Measurements from ENCODE around the gene LTBP4.

LTBP4 gene

DNA sequence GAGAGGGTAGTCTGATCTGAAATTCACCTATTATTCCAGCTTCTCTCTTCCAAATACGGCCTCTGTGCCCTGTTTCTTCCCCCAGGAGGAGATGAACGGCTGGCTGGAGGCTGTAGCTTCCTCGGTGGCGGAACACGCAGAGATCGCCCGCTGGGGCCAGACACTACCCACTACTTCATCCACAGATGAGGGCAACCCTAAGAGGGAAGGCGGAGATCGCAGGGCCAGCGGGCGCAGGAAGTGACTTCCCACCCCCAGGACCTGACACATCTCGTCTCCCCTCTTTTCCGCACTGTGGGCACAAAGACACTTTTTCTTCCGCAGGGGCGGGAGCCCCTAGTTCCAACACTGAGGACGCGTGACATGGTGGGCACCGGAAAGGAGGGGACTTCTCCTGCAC lies 25.8 kb upstream of the LTBP4 start:
- DNase-seq (ENCODE audit: low spot score), result no peak

DNA sequence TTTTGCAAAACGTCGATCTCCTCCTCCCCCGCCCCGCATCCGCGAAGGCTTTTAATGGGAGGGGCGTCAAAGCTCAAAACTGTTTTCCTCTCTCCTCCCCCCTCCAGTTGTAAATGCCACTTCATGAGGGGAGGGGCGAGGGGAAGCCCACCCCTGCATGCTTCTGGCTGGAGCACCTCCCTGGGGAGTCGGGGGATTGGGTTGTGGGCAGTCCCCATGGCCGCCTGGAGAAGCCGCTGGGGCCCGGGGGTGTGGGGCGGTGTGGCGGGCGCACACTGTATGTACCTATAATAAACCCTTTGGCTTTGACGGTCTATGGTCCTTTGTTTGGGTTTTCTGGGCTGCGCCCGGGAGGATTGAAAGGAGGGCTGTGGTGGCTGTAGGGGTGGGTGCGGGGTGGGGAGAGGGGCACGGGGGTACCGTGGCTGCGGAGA lies 25.0 kb upstream of the LTBP4 start:
- in situ Hi-C loops (cut with MboI; ENCODE audit: low sequenced_read_pairs, unreplicated experiment), result no loop called here
- DNase-seq (ENCODE audit: low spot score), result peak; percentile 59
- TF ChIP-seq, protein P1, sequence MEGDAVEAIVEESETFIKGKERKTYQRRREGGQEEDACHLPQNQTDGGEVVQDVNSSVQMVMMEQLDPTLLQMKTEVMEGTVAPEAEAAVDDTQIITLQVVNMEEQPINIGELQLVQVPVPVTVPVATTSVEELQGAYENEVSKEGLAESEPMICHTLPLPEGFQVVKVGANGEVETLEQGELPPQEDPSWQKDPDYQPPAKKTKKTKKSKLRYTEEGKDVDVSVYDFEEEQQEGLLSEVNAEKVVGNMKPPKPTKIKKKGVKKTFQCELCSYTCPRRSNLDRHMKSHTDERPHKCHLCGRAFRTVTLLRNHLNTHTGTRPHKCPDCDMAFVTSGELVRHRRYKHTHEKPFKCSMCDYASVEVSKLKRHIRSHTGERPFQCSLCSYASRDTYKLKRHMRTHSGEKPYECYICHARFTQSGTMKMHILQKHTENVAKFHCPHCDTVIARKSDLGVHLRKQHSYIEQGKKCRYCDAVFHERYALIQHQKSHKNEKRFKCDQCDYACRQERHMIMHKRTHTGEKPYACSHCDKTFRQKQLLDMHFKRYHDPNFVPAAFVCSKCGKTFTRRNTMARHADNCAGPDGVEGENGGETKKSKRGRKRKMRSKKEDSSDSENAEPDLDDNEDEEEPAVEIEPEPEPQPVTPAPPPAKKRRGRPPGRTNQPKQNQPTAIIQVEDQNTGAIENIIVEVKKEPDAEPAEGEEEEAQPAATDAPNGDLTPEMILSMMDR (IDR thresholded peaks at IDR 0.05; ENCODE audit: borderline replicate concordance, control extremely low read depth, extremely low read depth, insufficient read depth, missing control alignments), result no peak

More for the DNA sequence above, 25.8 kb upstream of the LTBP4 start:
- TF ChIP-seq, protein P1 (IDR thresholded peaks at IDR 0.05; ENCODE audit: borderline replicate concordance, control extremely low read depth, extremely low read depth, insufficient read depth, missing control alignments), result no peak
- in situ Hi-C loops (cut with MboI; ENCODE audit: low sequenced_read_pairs, unreplicated experiment), result no loop called here

DNA sequence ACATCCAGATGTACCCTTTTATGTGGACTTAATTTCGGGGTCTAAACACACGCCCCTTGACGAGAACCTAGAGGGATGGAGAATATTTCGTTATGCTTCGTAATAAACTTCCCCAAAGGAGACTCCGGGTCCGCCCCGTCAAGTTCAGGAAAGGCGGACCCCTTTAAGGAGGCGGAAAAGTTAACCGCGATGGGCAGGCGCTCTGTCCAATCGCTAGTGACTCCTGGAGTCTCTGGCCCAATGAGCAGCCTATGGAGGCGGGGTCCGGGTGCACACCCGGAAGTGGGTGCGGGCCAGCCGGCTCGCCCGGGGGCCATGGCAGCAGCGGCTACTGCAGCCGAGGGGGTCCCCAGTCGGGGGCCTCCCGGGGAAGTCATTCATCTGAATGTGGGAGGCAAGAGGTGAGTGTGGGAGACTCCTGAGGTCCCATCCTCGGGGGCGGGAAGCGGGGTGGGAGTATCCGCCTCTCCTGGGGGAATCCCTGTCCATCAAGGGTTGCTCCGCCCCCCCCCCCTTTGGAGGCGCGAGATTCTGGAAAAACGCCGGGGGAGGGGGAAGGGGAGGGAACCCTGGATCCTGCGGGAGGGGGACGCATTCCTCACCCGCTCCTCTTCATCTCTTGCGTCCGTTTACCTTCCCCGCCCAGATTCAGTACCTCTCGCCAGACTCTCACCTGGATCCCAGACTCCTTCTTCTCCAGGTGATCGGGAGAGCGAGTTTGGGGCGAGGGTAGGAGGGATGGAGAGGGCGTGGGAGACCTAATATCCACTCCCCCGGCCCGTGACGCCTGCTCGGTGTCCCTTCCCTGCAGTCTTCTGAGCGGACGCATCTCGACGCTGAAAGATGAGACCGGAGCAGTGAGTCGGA lies 24.4 kb upstream of the LTBP4 start, which contains the start of gene SHKBP1:
TSS of gene SHKBP1 (plus strand) at position 289 of the 867 bp plus-strand sequence. CDS start at position 316, 27 bp downstream.
- in situ Hi-C loops (cut with MboI; ENCODE audit: low sequenced_read_pairs, unreplicated experiment), result no loop called here
- TF ChIP-seq, protein P1 (IDR thresholded peaks at IDR 0.05; ENCODE audit: borderline replicate concordance, control extremely low read depth, extremely low read depth, insufficient read depth, missing control alignments), result no peak
- DNase-seq (ENCODE audit: low spot score), result peak; percentile 100

DNA sequence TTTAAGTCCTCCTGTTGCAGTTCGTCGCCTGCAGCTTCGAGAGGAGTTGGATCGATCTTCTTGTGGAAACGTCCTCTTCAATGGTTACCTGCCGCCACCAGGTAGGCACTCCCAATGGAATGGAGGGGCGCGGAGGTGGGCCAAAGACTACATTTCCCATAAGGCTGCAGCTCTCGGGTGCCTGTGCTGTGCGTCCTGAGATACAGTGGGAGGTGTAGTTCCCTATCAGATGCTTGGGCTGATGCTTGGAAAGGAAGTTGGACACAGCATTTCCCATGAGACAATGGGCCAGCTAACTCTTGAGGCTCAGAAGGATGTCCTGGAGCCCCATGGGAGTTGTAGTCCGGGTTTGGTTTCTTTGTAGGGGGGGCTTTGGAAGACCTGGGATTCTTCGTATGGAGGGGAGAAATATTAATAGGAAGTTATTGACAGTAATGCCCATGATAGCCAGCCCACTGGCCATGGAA lies 22.7 kb upstream of the LTBP4 start:
- TF ChIP-seq, protein P1 (IDR thresholded peaks at IDR 0.05; ENCODE audit: borderline replicate concordance, control extremely low read depth, extremely low read depth, insufficient read depth, missing control alignments), result no peak
- no peak for DNase-seq (ENCODE audit: low spot score)
- in situ Hi-C loops (cut with MboI; ENCODE audit: low sequenced_read_pairs, unreplicated experiment), result no loop called here

DNA sequence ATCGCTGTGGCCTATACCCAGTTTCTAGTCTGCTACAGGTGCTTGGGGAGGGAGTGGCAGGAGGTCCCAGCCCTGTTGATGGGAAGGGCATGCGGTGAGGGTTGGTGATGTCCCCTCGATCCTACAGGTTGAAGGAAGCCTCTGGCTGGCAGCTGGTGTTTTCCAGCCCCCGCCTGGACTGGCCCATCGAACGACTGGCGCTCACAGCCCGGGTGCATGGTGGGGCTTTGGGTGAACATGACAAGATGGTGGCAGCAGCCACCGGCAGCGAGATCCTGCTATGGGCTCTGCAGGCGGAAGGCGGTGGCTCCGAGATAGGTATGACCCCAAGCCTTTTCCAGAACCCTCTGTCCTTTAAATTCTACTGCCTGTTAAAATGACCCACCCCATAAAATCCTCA lies 20.6 kb upstream of the LTBP4 start:
- in situ Hi-C loops (cut with MboI; ENCODE audit: low sequenced_read_pairs, unreplicated experiment), result no loop called here
- TF ChIP-seq, protein P1 (IDR thresholded peaks at IDR 0.05; ENCODE audit: borderline replicate concordance, control extremely low read depth, extremely low read depth, insufficient read depth, missing control alignments), result no peak
- no peak for DNase-seq (ENCODE audit: low spot score)

DNA sequence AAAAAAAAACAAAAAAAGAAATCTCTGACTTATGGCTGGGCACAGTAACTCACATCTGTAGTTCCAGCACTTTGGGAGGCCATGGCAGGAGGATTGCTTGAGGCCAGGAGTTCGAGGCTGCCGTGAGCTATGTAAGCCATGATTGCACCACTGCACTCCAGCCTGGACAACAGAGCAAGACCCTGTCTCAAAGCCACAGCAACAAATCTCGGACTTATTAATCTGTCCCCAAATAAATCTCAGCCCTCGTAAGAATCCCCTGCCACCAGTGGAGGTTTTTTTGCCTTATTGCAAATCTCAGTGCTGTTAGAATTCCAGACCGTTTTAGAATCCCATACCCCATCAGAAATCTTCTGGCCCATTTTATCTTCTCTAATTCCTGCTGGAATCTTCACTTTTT lies 19.6 kb upstream of the LTBP4 start:
- TF ChIP-seq, protein P1 (IDR thresholded peaks at IDR 0.05; ENCODE audit: borderline replicate concordance, control extremely low read depth, extremely low read depth, insufficient read depth, missing control alignments), result no peak
- in situ Hi-C loops (cut with MboI; ENCODE audit: low sequenced_read_pairs, unreplicated experiment), result no loop called here
- no peak for DNase-seq (ENCODE audit: low spot score)

All from GM13976 (cell line).